Chondrocyte (in vitro differentiated cells): Measurements from ENCODE around the gene SCN3B. TPM values are rescaled to one million over a fixed set of nuclear protein-coding genes. Genes with fewer than 3 reads are reported as not detected.

Experiments
- DNase-seq: peaks from one replicate; pipeline ENCODE4 v3.0.0; 2021; ENCODE audit warnings: mixed read lengths, low spot score
- H3K27ac Mint-ChIP-seq: one replicate; pipeline ENCODE4 v1.8.0; 2021; ENCODE audit warnings: mild to moderate bottlenecking, moderate library complexity, mixed read lengths; ENCODE audit not compliant: unreplicated experiment
- H3K27me3 Mint-ChIP-seq: 2 replicates; pipeline ENCODE4 v1.8.0; 2021; ENCODE audit warnings: low read depth, mixed read lengths
- H3K36me3 Mint-ChIP-seq: 2 replicates; pipeline ENCODE4 v1.8.0; 2021; ENCODE audit warnings: low read depth, mixed read lengths
- H3K4me1 Mint-ChIP-seq: 2 replicates; pipeline ENCODE4 v1.8.0; 2021; ENCODE audit warnings: low read depth, mild to moderate bottlenecking, mixed read lengths
- H3K4me3 Mint-ChIP-seq: one replicate; pipeline ENCODE4 v1.8.0; 2021; ENCODE audit warnings: mild to moderate bottlenecking, moderate library complexity, mixed read lengths; ENCODE audit not compliant: unreplicated experiment
- H3K9me3 Mint-ChIP-seq: 2 replicates; pipeline ENCODE4 v1.8.0; 2021; ENCODE audit warnings: low read depth, mixed read lengths
- total RNA-seq: library from RNA; stranded (reverse); gene quantifications from 3 replicates; pipeline ENCODE4 v1.2.1, GENCODE V29; 2021
- TF ChIP-seq, protein P1 (sequence below): fragments of 200-600 bp; sonication (generic); IDR thresholded peaks from 2 replicates; pipeline ENCODE4 v1.5.0; 2021; ENCODE audit warnings: antibody characterized with exemption, mild to moderate bottlenecking, moderate library complexity

Gene SCN3B
- total RNA-seq, 1 donor from 2014 or later = 0.45 TPM

DNA sequence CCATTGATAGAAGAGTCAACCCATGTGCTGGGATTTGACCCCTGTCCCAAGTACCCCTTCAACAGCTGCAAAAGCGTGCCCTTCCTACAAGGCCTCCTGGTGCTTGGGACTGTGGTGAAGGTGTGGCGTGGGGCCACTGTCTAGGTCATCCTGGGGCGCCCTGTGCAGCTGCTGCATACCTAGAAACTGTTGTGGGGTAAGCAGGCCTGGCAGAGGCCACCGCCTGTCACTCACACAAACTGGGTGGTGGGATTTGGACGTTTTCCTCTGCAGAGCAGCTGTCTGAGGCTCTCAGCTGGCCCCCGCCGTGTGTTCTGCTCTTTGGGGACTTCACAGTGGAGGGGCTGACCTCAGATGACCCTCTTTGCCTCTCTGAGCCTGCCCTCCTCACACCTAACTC, 69.7 kb downstream of the SCN3B start:
- TF ChIP-seq, protein P1, sequence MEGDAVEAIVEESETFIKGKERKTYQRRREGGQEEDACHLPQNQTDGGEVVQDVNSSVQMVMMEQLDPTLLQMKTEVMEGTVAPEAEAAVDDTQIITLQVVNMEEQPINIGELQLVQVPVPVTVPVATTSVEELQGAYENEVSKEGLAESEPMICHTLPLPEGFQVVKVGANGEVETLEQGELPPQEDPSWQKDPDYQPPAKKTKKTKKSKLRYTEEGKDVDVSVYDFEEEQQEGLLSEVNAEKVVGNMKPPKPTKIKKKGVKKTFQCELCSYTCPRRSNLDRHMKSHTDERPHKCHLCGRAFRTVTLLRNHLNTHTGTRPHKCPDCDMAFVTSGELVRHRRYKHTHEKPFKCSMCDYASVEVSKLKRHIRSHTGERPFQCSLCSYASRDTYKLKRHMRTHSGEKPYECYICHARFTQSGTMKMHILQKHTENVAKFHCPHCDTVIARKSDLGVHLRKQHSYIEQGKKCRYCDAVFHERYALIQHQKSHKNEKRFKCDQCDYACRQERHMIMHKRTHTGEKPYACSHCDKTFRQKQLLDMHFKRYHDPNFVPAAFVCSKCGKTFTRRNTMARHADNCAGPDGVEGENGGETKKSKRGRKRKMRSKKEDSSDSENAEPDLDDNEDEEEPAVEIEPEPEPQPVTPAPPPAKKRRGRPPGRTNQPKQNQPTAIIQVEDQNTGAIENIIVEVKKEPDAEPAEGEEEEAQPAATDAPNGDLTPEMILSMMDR = no peak
- DNase-seq = no peak
- Mint-ChIP-seq H3K4me3 (no peak overlapping the region), H3K27ac (no peak overlapping the region), H3K27me3 (peaks cover 22% of the 10 kb centered on the region), H3K9me3 (no peaks in the 10 kb centered on the region), H3K36me3 (no peaks in the 10 kb centered on the region), H3K4me1 (peaks cover 5% of the 10 kb centered on the region)

- no peak for DNase-seq
- Mint-ChIP-seq H3K4me3 (no peak overlapping the region), H3K4me1 (peaks cover 5% of the 10 kb centered on the region), H3K27ac (no peak overlapping the region), H3K9me3 (no peaks in the 10 kb centered on the region), H3K36me3 (no peaks in the 10 kb centered on the region), H3K27me3 (peaks cover 24% of the 10 kb centered on the region)
- TF ChIP-seq, protein P1 = no peak
These were observed 70.2 kb downstream of the SCN3B start for GRCh38 chr11:123584186-123584585.

- TF ChIP-seq, protein P1 = no peak
- Mint-ChIP-seq H3K9me3 (no peaks in the 10 kb centered on the region), H3K36me3 (no peaks in the 10 kb centered on the region), H3K4me1 (peaks cover 5% of the 10 kb centered on the region), H3K27ac (no peak overlapping the region), H3K4me3 (no peak overlapping the region), H3K27me3 (peaks cover 24% of the 10 kb centered on the region)
- DNase-seq = no peak
These were observed 71.4 kb downstream of the SCN3B start for GRCh38 chr11:123582992-123583504.

- Mint-ChIP-seq H3K4me3 (no peak overlapping the region), H3K9me3 (no peaks in the 10 kb centered on the region)
- TF ChIP-seq, protein P1 = no peak
These were observed 72.6 kb downstream of the SCN3B start for GRCh38 chr11:123581651-123582399.

DNA sequence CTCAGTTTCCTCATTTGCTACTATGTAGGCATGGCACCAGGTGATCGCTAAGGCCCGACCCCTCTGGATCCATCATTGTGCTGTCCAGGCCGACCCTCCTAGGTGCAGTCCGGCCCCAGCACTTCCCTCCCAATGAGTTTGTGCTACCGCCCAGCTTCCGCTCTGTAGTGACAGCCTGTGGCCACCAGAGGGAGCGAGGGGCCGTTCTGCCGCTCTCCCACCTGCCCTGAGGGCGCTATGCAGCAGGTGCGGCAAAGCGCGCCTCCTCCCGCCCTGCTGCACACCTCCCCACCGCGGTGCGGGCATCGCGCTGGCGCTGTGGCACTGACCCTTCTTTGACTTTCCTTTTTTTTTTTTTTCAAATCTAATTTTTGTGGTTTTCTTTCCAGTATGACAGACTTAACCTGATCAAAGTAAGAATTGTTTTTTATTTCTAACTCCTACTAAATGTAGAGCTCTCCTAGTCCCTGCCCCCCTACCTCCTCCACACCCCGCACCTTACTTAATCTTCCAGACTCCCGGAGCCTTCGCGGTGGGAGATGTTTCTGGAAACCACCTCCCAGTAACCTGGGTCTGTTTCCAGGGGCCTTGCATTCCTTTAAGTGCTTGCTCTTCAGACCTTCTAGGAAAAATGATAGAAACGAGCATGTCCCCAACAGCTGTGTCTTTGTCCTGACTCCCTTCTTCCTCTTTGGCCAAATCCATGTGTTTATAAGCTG, 73.7 kb downstream of the SCN3B start:
- Mint-ChIP-seq H3K36me3 (no peaks in the 10 kb centered on the region), H3K9me3 (no peaks in the 10 kb centered on the region), H3K27ac (no peak overlapping the region), H3K27me3 (peaks cover 26% of the 10 kb centered on the region), H3K4me3 (no peak overlapping the region), H3K4me1 (peaks cover 9% of the 10 kb centered on the region)
- DNase-seq = no peak
- TF ChIP-seq, protein P1 = peak; percentile 91

More at GRCh38 chr11:123581651-123582399, 72.6 kb downstream of the SCN3B start:
- no peak for DNase-seq
- peaks cover 8% of the 10 kb centered on the region for H3K4me1 Mint-ChIP-seq
- H3K27ac Mint-ChIP-seq = no peak overlapping the region
- H3K36me3 Mint-ChIP-seq = no peaks in the 10 kb centered on the region
- peaks cover 24% of the 10 kb centered on the region for H3K27me3 Mint-ChIP-seq
